ENCODE data around the gene PUSL1. TPM values are rescaled to one million over a fixed set of nuclear protein-coding genes. Genes with fewer than 3 reads are reported as not detected.

The PUSL1 gene
- total RNA-seq, 6 experiments from 2014 or later: 5.6 to 21.6 (median 8.4) TPM

- H3K27ac ChIP-seq: no peak overlapping the region
These were observed 44.5 kb downstream of the PUSL1 start for GRCh38 chr1:1352786-1353388.

GRCh38 chr1:1353389-1354151 lies 45.2 kb downstream of the PUSL1 start:
- Histone ChIP-seq H3K27me3 (peaks cover 0 to 5% of the 10 kb centered on the region in 2 donors), H3K4me3 (no peak overlapping the region), H3K9me3 (no peaks in the 10 kb centered on the region), H3K4me1 (no peaks in the 10 kb centered on the region), H3K27ac (no peak overlapping the region), H3K36me3 (no peaks in the 10 kb centered on the region)
- ATAC-seq (no peak), DNase-seq (no peak)
- WGBS (ENCODE audit: insufficient coverage, low coverage, low lambda C conversion rate, missing lambda C conversion rate): 18% methylated on average over 9 of the region's 28 CpGs
- intact Hi-C loops (cut with DNase I): no loop called here
- no peak for TF ChIP-seq POLR2A (IDR thresholded peaks at IDR 0.05)

More at GRCh38 chr1:1352786-1353388, 44.5 kb downstream of the PUSL1 start:
- H3K9me3 ChIP-seq: no peaks in the 10 kb centered on the region
- intact Hi-C loops (cut with DNase I): no loop called here
- peaks cover 0 to 5% of the 10 kb centered on the region in 2 donors for H3K27me3 ChIP-seq
- DNase-seq (no peak), ATAC-seq (no peak)
- TF ChIP-seq CTCF (IDR thresholded peaks at IDR 0.05) (no peak), POLR2A (IDR thresholded peaks at IDR 0.05) (no peak)
- peaks cover 0 to 2% (median 0%) of the 10 kb centered on the region in 4 donors for H3K4me1 ChIP-seq
- H3K36me3 ChIP-seq: no peaks in the 10 kb centered on the region
- H3K4me3 ChIP-seq: no peak overlapping the region
- 0% methylated on average over 1 of the region's 5 CpGs for WGBS (ENCODE audit: insufficient coverage, low coverage, low lambda C conversion rate, missing lambda C conversion rate)

- peaks cover 0 to 5% of the 10 kb centered on the region in 2 donors for H3K27me3 ChIP-seq
- no peaks in the 10 kb centered on the region for H3K4me1 ChIP-seq
- no peak for ATAC-seq
These were observed 46.2 kb downstream of the PUSL1 start for GRCh38 chr1:1354271-1355247.

DNA sequence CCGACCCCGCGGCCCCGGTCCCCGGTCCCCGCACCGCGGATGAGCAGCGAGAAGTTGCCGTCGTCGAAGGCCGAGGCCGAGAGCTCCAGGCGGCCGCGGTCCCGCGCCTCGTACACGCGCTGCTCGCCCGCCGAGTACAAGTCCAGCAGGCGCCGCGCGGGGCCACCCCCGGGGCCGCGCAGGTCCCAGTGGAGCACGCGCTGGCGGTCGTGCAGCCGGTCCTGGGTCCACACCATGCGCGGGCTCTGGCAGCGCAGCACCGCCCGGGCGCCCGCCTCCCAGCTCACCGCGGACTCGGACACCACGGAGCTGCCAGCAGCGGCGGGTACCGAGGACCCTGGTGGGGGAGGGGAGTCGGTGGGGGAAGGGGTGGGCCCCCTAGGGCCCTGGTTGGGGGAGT lies 47.0 kb downstream of the PUSL1 start:
- Histone ChIP-seq H3K27ac (no peak overlapping the region), H3K27me3 (peaks cover 0 to 5% of the 10 kb centered on the region in 2 donors), H3K4me1 (no peaks in the 10 kb centered on the region), H3K9me3 (no peaks in the 10 kb centered on the region), H3K4me3 (no peak overlapping the region), H3K36me3 (no peaks in the 10 kb centered on the region)
- no peak for TF ChIP-seq CTCF (IDR thresholded peaks at IDR 0.05)
- no peak for TF ChIP-seq POLR2A (IDR thresholded peaks at IDR 0.05)
- DNase-seq (peak in 1 of 3 donors; percentile 26), ATAC-seq (peak; percentile 8 to 35 (median 12))
- WGBS (ENCODE audit: insufficient coverage, low coverage, low lambda C conversion rate, missing lambda C conversion rate): 0% methylated on average over 16 of the region's 52 CpGs
- intact Hi-C loops (cut with DNase I): no loop called here

More at GRCh38 chr1:1354271-1355247, 46.2 kb downstream of the PUSL1 start:
- peak in 1 of 3 donors; percentile 14 for DNase-seq
- no peak overlapping the region for H3K4me3 ChIP-seq
- H3K27ac ChIP-seq: no peak overlapping the region
- no peaks in the 10 kb centered on the region for H3K9me3 ChIP-seq
- intact Hi-C loops (cut with DNase I): no loop called here
- WGBS (ENCODE audit: insufficient coverage, low coverage, low lambda C conversion rate, missing lambda C conversion rate): 43% methylated on average over 6 of the region's 116 CpGs
- no peaks in the 10 kb centered on the region for H3K36me3 ChIP-seq
- no peak for TF ChIP-seq POLR2A (IDR thresholded peaks at IDR 0.05)
- TF ChIP-seq CTCF (IDR thresholded peaks at IDR 0.05): no peak

Measured in right lobe of liver (tissue), 6 donors.